Retina (tissue), 1 donor: Measurements from ENCODE around the gene CCDC141.
"Not testable (repeated sequence)": the region's sequence is repeated elsewhere in the genome, so short reads cannot be mapped to it uniquely, and the experiment has no call there.

Source experiments
- DNase-seq: peaks from one replicate; pipeline ENCODE4 v3.0.0-alpha.2; 2016

The CCDC141 gene, protein sequence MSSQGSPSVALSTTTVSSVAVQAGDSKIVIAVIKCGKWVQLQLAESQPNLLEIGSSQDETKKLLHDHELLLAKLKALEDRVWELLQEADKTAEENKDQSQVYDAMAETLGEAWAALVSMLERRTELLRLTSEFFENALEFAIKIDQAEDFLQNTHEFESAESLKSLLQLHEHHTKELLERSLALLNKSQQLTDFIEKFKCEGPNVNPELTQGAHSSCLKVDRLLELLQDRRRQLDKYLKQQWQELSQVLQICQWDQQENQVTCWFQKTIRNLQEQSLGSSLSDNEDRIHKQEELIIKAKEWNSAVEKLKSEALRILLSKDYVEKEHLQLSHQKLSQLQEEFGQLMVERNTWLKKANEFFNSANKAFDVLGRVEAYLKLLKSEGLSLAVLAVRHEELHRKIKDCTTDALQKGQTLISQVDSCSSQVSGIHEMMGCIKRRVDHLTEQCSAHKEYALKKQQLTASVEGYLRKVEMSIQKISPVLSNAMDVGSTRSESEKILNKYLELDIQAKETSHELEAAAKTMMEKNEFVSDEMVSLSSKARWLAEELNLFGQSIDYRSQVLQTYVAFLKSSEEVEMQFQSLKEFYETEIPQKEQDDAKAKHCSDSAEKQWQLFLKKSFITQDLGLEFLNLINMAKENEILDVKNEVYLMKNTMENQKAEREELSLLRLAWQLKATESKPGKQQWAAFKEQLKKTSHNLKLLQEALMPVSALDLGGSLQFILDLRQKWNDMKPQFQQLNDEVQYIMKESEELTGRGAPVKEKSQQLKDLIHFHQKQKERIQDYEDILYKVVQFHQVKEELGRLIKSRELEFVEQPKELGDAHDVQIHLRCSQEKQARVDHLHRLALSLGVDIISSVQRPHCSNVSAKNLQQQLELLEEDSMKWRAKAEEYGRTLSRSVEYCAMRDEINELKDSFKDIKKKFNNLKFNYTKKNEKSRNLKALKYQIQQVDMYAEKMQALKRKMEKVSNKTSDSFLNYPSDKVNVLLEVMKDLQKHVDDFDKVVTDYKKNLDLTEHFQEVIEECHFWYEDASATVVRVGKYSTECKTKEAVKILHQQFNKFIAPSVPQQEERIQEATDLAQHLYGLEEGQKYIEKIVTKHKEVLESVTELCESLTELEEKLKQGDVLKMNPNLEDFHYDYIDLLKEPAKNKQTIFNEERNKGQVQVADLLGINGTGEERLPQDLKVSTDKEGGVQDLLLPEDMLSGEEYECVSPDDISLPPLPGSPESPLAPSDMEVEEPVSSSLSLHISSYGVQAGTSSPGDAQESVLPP (N-terminal part only)

GRCh38 chr2:179049546-179050311 lies at the start of gene CCDC141:
Gene CCDC141 (minus strand): TSS chr2:179050137. CDS start chr2:179049941, 196 bp downstream.
- DNase-seq = no peak

GRCh38 chr2:179098080-179098689 lies 48.2 kb upstream of the CCDC141 start:
- no peak for DNase-seq

GRCh38 chr2:179097131-179097530 lies 47.2 kb upstream of the CCDC141 start:
- no peak for DNase-seq

GRCh38 chr2:179096090-179096489 lies 46.2 kb upstream of the CCDC141 start:
- no peak for DNase-seq

DNA sequence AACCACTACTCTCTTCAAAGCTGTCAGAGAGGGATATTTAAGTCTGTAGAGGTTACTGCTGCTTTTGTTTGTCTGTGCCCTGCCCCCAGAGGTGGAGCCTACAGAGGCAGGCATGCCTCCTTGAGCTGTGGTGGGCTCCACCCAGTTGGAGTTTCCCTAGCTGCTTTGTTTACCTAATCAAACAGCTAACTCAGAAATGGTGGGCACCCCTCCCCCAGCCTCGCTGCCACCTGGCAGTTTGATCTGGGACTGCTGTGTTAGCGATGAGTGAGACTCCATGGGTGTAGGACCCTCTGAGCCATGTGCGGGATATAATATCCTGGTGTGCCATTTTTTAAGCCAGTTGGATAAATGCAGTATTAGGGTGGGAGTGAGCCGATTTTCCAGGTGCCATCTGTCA lies 43.0 kb upstream of the CCDC141 start:
- DNase-seq = not testable (repeated sequence)

DNA sequence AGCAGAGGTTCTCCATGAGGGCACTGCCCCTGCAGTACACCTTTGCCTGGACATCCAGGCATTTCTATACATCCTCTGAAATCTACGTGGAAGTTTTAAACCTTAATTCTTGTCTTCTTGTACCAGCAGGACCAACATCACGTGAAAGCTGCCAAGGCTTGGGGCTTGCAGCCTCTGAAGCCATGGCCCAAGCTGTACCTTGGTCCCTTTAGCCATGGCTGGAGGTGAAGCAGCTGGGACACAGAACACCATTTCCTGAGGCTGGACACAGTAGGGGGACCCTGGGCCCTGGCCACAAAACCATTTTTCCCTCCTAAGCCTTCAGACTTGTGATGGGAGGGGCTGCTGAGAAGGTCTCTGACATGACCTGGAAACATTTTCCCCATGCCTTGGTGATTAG lies 32.8 kb upstream of the CCDC141 start:
- no peak for DNase-seq

GRCh38 chr2:179081954-179082353 lies 32.0 kb upstream of the CCDC141 start:
- DNase-seq = no peak

GRCh38 chr2:179072527-179072926 lies 22.6 kb upstream of the CCDC141 start:
- no peak for DNase-seq

GRCh38 chr2:179071810-179072355 lies 21.9 kb upstream of the CCDC141 start:
- DNase-seq = no peak

GRCh38 chr2:179070895-179071294 lies 21.0 kb upstream of the CCDC141 start:
- DNase-seq = no peak

- DNase-seq = no peak
Observed at GRCh38 chr2:179069685-179070084, 19.7 kb upstream of the CCDC141 start.

DNA sequence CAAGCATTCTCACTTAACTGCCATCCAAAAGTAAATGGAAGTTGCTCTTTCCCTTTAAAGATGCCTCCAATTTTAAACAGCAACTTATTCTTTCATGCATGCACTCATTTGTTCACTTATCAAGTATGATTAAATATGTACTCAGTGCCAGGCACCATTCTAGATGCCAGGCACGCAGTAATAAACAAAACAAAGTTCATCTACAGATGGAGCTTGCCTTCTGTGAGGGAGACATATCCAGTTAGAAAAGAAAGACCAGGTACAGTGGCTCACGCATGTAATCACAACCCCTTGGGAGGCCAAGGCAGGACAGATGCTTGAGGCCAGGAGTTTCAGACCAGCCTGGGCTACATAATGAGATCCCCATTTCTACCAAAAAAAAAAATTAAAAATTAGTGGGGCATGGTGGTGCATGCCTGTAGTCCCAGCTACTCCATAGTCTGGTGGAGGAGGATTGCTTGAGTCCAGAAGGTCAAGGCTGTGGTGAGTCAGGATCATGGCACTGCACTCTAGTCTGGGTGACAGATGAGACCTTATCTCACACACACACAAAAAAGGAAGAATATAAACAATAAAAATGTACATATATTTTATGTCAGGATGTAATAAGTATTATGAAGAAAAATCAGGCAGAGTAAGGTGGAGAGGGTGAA lies 19.2 kb upstream of the CCDC141 start:
- DNase-seq = no peak

- DNase-seq = no peak
Observed at GRCh38 chr2:179059026-179059700, 9.2 kb upstream of the CCDC141 start.

GRCh38 chr2:179057737-179058136 lies 7.8 kb upstream of the CCDC141 start:
- DNase-seq = no peak

DNA sequence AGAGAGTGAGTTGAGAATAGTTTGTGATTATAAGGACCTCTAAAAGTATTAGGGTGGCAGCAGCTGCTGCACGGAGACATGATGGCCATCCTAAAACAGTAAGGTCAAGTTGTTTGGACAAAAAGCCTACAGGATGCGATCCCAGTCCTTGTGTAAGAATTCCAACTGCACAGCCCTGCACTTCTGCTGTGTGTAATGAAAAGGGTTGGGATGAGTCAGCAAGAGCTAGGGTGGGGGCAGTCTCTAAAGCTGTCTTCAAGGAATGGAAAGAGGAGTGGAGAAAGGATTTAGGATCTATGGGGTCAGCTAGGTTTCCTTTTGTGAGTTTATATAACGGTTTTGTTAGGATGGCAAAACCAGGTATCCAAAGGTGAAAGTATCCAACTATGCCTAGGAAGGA lies 3.6 kb upstream of the CCDC141 start:
- DNase-seq = not testable (repeated sequence)

DNA sequence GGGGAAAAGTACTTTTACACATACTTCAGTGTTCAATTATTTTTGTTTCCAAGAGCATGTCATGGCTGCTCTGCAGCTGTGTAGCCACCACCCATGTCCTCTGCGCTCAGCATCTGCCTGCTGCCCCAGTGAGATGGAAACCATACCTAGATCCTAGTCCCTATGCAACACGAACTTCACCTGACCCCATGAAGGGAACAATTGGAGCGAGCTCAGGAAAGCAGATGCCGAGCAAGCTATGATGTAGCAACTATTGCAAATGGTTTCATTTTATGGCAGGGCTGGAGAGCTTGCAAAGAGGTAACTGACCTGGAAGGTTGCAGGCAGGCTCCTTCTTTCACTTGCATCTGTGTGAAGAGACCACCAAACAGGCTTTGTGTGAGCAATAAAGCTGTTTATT lies 1.3 kb upstream of the CCDC141 start:
- DNase-seq = peak; percentile 7

- DNase-seq = peak; percentile 8
Observed at GRCh38 chr2:179050755-179051154, 818 bp upstream of the CCDC141 start.

DNA sequence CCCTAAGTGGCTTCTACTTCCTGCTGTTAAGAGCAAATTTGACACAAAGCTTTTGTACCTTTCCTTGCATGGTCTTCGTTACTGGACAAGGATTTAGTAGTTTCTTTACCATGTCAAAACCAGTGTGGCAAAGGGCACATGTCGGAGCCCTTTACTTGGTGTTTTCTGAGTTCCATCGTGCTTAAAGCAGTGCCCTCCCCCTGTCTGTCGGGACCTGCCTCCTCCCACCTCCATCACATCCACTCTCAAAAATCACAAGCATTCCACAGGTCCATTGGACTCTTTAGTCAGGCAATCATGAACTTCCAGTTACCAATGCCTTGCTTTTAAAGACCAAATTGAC lies 763 bp downstream of the CCDC141 start:
- DNase-seq = no peak

- DNase-seq = peak; percentile 6
Observed at GRCh38 chr2:179048099-179048498, 1.8 kb downstream of the CCDC141 start.

GRCh38 chr2:179045602-179046001 lies 4.3 kb downstream of the CCDC141 start:
- not testable (repeated sequence) for DNase-seq
